ENCODE results near the gene STARD5.
"Not testable (repeated sequence)": the region's sequence is repeated elsewhere in the genome, so short reads cannot be mapped to it uniquely, and the experiment has no call there.

Gene STARD5

GRCh38 chr15:81323944-81324881 lies at the start of gene STARD5:
TSS of gene STARD5 (minus strand) at chr15:81324141. CDS start at chr15:81324099, 42 bp downstream.
- DNase-seq = peak; percentile 95

GRCh38 chr15:81373176-81373575 lies 49.2 kb upstream of the STARD5 start:
- no peak for DNase-seq

- DNase-seq = no peak
Observed at GRCh38 chr15:81372575-81372974, 48.6 kb upstream of the STARD5 start.

GRCh38 chr15:81363718-81364500 lies 40.0 kb upstream of the STARD5 start:
- DNase-seq = no peak

- DNase-seq = no peak
Observed at GRCh38 chr15:81363276-81363675, 39.3 kb upstream of the STARD5 start.

GRCh38 chr15:81362790-81363189 lies 38.8 kb upstream of the STARD5 start:
- no peak for DNase-seq

GRCh38 chr15:81361891-81362290 lies 38.0 kb upstream of the STARD5 start:
- DNase-seq = no peak

GRCh38 chr15:81360491-81360890 lies 36.5 kb upstream of the STARD5 start:
- DNase-seq = no peak

GRCh38 chr15:81358248-81358647 lies 34.3 kb upstream of the STARD5 start:
- no peak for DNase-seq

- DNase-seq = no peak
Observed at GRCh38 chr15:81357180-81357686, 33.3 kb upstream of the STARD5 start.

- DNase-seq = no peak
Observed at GRCh38 chr15:81356252-81356651, 32.3 kb upstream of the STARD5 start.

GRCh38 chr15:81351651-81352050 lies 27.7 kb upstream of the STARD5 start:
- DNase-seq = no peak

- DNase-seq = no peak
Observed at GRCh38 chr15:81349271-81349670, 25.3 kb upstream of the STARD5 start.

- DNase-seq = not testable (repeated sequence)
Observed at GRCh38 chr15:81348691-81349090, 24.8 kb upstream of the STARD5 start.

GRCh38 chr15:81347910-81348309 lies 24.0 kb upstream of the STARD5 start:
- DNase-seq = no peak

- DNase-seq = no peak
Observed at GRCh38 chr15:81346611-81347010, 22.7 kb upstream of the STARD5 start.

- DNase-seq = no peak
Observed at GRCh38 chr15:81343371-81343770, 19.4 kb upstream of the STARD5 start.

GRCh38 chr15:81341351-81341750 lies 17.4 kb upstream of the STARD5 start:
- no peak for DNase-seq

- no peak for DNase-seq
Observed at GRCh38 chr15:81339851-81340250, 15.9 kb upstream of the STARD5 start.

- DNase-seq = no peak
Observed at GRCh38 chr15:81339321-81339720, 15.4 kb upstream of the STARD5 start.

GRCh38 chr15:81338170-81339007 lies 14.4 kb upstream of the STARD5 start:
- no peak for DNase-seq

- DNase-seq = no peak
Observed at GRCh38 chr15:81337713-81338157, 13.8 kb upstream of the STARD5 start.

- DNase-seq = no peak
Observed at GRCh38 chr15:81337241-81337640, 13.3 kb upstream of the STARD5 start.
